SK-N-SH treated with all-trans-retinoic acid at 6 μM for 48 hours (cell line): ENCODE measurements around the gene PEX5L.

Source experiments
- ARNTL ChIP-seq: fragments of 450-650 bp; formaldehyde crosslinking; IDR thresholded peaks from 2 replicates; pipeline ENCODE4 v1.5.0; 2020; ENCODE audit warnings: low read depth, mild to moderate bottlenecking, moderate library complexity, borderline replicate concordance
- BACH2 ChIP-seq: fragments of 250-450 bp; sonication (Bioruptor Pico); IDR thresholded peaks from 2 replicates; pipeline ENCODE4 v1.9.0; 2021; ENCODE audit warnings: mild to moderate bottlenecking, borderline replicate concordance
- CREB5 ChIP-seq: fragments of 250-450 bp; sonication (Bioruptor Pico); IDR thresholded peaks from 2 replicates; pipeline ENCODE4 v1.5.1; 2020; ENCODE audit warnings: low read depth, mild to moderate bottlenecking, moderate library complexity
- ISL1 ChIP-seq: fragments of 250-450 bp; sonication (Bioruptor Pico); IDR thresholded peaks from 2 replicates; pipeline ENCODE4 v2.1.2; 2022; ENCODE audit warnings: mild to moderate bottlenecking, moderate library complexity
- PATZ1 ChIP-seq: fragments of 250-450 bp; sonication (Bioruptor Pico); IDR thresholded peaks from 2 replicates; pipeline ENCODE4 v1.8.0; 2020; ENCODE audit warnings: mild to moderate bottlenecking, moderate library complexity, borderline replicate concordance
- POU6F1 ChIP-seq: fragments of 250-450 bp; sonication (Bioruptor Pico); IDR thresholded peaks from 2 replicates; pipeline ENCODE4 v1.8.0; 2021; ENCODE audit warnings: low read depth, mild to moderate bottlenecking, moderate library complexity, borderline replicate concordance
- PPARA ChIP-seq: fragments of 250-450 bp; sonication (Bioruptor Pico); IDR thresholded peaks from 2 replicates; pipeline ENCODE4 v1.5.0; 2020; ENCODE audit warnings: mild to moderate bottlenecking, borderline replicate concordance
- RARB ChIP-seq: fragments of 250-450 bp; sonication (Bioruptor Pico); IDR thresholded peaks from 2 replicates; pipeline ENCODE4 v1.8.0; 2021; ENCODE audit warnings: mild to moderate bottlenecking, moderate library complexity
- TOX ChIP-seq: fragments of 250-450 bp; sonication (Bioruptor Pico); IDR thresholded peaks from 2 replicates; pipeline ENCODE4 v1.8.0; 2021; ENCODE audit warnings: mild to moderate bottlenecking, moderate library complexity, borderline replicate concordance
- ZC3H10 ChIP-seq: fragments of 250-450 bp; sonication (Bioruptor Pico); IDR thresholded peaks from 2 replicates; pipeline ENCODE4 v1.5.1; 2021; ENCODE audit warnings: mild to moderate bottlenecking, moderate library complexity
- ZFP30 ChIP-seq: fragments of 450-650 bp; formaldehyde crosslinking; IDR thresholded peaks from 2 replicates; pipeline ENCODE4 v1.5.0; 2022; ENCODE audit warnings: mild to moderate bottlenecking, moderate library complexity
- ZNF565 ChIP-seq: fragments of 450-650 bp; formaldehyde crosslinking; conservative IDR thresholded peaks from 2 replicates; pipeline ENCODE4 v1.5.0; 2020; ENCODE audit warnings: low read depth, mild to moderate bottlenecking, moderate library complexity

GRCh38 chr3:179977356-179977755, 59.4 kb downstream of the PEX5L start:
- no peak for TF ChIP-seq PPARA (CRISPR knock-in tag)
- TF ChIP-seq ZC3H10 (CRISPR knock-in tag): no peak
- no peak for TF ChIP-seq BACH2 (CRISPR knock-in tag)
- no peak for TF ChIP-seq RARB
- no peak for TF ChIP-seq ARNTL (CRISPR knock-in tag)
- TF ChIP-seq CREB5 (CRISPR knock-in tag): no peak
- TF ChIP-seq ISL1 (CRISPR knock-in tag): no peak
- no peak for TF ChIP-seq TOX (CRISPR knock-in tag)
- TF ChIP-seq PATZ1 (CRISPR knock-in tag): no peak
- TF ChIP-seq POU6F1 (CRISPR knock-in tag): no peak
- TF ChIP-seq ZFP30 (CRISPR knock-in tag): no peak
- no peak for TF ChIP-seq ZNF565 (CRISPR knock-in tag)
